GM12872 (cell line): ENCODE results near the gene LAPTM5.

Experiments used
- TF ChIP-seq, protein P1 (sequence below): IDR thresholded peaks from 3 replicates; pipeline ENCODE4 v1.5.1; 2011; ENCODE audit warnings: low read depth, mild to moderate bottlenecking, low read length, moderate library complexity; ENCODE audit not compliant: insufficient read depth

The LAPTM5 gene

DNA sequence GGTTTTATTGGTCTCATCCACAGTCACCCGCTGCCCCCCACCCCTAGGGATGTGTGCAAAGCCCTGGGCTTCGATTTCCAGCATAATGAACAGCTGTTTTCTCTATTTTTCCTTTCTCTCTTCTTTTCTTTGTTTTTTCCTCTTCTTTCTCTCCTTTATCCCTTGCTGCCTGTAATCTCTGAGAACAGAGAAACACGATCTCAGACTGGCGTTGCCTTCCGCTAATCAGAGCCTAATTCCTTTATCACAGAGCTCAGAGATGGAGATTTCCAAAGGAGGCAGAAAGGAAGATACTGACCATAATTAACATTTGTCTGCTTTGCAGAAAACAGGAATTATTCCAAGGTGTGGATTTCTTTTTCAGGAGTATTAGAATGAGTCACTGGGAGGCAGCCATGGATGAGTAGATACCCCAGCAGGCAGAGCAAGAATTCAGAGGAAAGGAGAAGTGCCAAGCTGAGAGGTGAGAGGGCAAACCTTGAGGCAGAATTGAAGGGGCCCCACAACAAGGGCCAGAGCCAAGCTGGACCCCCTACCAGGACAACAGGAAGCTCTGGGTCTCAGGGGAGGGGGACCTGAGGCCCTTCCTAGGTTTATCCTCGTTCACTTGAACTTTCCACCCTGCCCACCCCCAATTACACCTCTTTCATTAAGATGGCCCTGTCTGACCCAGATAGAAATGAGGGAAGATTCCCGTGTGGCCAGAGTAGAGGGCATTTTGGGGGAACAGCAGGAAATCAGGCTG is 67.5 kb downstream of the LAPTM5 start:
- TF ChIP-seq, protein P1, sequence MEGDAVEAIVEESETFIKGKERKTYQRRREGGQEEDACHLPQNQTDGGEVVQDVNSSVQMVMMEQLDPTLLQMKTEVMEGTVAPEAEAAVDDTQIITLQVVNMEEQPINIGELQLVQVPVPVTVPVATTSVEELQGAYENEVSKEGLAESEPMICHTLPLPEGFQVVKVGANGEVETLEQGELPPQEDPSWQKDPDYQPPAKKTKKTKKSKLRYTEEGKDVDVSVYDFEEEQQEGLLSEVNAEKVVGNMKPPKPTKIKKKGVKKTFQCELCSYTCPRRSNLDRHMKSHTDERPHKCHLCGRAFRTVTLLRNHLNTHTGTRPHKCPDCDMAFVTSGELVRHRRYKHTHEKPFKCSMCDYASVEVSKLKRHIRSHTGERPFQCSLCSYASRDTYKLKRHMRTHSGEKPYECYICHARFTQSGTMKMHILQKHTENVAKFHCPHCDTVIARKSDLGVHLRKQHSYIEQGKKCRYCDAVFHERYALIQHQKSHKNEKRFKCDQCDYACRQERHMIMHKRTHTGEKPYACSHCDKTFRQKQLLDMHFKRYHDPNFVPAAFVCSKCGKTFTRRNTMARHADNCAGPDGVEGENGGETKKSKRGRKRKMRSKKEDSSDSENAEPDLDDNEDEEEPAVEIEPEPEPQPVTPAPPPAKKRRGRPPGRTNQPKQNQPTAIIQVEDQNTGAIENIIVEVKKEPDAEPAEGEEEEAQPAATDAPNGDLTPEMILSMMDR, result no peak

DNA sequence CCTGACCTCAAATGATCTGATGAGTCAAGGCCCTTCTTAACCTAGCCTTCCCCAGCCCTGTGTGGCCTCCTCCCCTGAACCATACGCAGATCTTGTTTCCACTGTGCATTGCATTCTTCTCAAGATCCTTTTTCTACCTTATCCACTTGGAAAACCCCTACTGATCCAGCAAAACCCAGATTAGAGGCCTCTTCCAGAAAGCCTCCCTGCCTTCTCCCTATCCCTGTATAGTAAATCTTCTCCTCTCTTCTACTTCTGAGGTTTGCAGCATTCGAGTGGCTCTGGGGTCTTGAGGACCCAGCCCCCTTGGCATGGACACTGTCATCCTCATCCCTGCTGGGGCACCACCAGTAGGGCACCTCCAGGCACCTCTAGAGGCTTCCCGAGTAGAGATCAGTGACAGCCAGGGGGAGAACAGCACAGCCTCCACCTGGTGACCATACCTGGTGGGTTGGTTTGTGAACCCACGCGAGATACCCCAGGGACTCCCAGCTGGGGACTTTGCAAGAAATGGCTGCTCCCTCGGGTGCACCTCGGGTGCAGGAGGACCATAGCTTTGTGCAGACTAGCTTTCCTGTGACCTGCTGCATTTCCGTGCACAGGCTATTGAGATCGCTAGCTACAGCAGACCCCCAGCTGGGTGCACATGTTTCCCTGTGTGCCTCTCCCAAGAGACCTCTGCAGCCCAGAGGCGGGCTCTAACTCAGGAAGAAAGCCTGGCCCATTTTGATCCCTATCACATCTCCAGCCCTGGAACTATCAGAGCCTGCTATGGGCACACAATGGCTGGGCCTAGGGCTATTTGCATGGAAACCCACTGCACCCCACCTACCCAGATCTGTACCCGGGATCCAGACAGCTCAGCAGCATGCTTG is 68.4 kb downstream of the LAPTM5 start:
- TF ChIP-seq, protein P1, result no peak

DNA sequence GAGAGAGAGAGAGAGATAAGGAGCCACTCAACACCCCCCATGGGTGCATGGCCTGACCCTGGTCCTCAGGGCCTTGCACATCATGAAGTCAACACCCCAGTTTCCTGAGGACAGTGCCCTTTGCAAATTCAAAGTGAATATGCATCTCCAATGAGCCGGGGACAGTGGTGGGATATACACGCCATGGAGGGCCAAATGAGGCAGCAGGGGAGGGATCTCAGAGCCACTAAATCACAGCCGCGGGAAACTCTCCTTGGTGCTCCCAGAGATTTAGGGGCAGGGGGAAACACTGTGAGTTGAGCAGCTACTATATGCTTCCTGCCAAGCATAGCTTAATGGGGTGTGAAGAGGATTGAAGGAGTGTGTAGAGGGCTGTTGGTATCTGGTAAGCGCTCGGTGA is 69.7 kb downstream of the LAPTM5 start:
- TF ChIP-seq, protein P1, result no peak

DNA sequence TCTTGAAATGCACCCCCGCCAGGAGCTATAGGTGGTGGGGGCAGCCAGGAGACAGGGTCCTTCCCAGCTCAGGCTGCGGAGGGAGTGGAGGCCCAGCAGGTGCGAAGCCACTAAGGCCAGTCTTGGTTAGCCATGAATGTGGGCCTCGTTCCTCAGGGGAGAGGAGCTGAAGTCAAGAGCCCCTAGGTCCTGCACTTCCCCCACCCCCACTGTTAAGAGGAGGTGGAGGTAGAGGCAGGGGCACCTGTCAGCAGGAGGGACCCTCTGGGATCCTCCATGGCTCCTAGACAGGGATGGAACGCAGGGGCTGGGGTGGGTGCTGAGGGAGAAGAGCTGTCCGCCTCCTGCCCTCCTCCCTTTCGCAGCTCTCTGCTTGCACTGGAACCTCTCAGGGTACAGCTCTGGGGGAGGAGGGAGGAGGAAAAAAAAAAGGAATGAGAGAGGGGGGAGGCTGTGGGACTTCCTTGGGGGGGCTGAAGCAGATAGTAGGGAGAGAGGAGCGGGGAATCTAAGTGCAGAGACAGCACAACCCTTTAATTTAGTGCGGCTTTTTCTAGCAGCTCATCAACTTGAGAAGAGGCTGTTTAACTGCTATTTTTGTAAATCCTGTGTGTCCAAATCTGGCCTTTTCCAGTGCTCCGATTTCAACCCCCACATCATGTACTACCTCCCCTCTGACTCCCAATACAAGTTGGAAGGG is 71.2 kb downstream of the LAPTM5 start:
- TF ChIP-seq, protein P1, result no peak

DNA sequence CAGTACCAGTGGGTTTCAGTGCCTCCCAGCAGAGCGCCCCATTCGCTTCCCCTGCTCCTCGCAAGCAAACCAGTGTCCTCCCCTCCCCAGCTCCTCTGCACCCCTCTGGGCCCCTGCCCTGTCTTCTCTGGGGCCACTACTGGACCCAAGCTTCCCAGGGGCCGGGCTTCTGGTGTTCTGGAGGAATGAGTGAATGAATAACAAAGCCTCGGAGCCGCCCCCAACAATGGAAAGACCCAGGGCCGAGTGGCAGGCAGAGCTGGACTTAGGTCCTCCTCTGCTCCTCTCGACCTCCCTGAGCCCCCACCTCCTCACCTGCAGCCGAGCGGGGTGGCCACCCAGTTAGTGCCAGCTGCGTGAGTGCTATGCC is 71.8 kb downstream of the LAPTM5 start:
- TF ChIP-seq, protein P1, result no peak

DNA sequence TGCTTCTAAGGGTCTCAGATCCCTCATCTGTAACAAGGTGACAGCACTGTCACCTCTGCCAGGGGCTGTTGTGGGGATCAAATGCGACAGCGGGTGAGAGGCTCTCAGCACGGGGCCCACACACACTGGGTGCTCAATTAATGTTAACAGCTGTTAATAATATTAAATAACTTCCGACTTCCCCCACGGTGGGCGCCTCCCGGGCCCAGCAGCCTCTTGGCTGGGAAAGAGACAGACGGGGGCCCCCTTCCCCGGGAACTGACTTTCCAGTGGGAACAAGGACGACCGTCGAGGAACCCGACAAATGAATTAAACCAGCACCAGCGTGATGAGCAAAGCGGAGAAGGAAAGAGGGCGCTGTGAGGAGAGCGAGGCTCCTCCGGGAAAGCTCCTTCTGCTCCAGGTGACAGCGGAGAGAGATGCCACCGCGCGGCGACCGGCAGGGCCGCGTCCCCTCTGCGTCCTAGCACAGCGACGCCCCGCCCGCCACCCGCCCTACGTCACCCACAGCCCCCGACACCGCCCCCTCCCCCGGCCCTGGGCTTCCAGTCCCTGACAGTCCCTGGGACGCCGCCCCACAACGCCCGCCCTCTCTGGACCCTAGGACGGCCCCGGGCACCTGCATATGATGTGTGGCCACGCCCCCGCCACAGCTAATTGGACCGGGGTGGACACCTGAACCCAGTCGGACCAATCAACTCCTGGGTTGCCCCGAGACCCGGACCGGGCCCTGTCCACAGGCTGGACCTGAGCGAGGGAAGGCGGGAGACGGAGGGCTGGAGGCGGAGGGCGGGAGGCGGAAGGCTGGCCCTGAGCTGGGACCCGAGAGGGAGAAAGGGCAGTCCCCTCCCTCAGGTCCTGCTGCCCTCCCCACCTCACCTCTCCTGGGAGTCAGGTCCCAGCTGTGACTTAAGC is 72.4 kb downstream of the LAPTM5 start:
- TF ChIP-seq, protein P1, result no peak
